ENCODE measurements around the gene KCND1. TPM values are rescaled to one million over a fixed set of nuclear protein-coding genes. Genes with fewer than 3 reads are reported as not detected.

KCND1 gene
- polyA plus RNA-seq, 3 donors: 4.9 TPM; not detected in 2

- Histone ChIP-seq H3K9ac (ENCODE audit: insufficient read depth, low read length, poor library complexity, severe bottlenecking) (no peak overlapping the region), H2AFZ (ENCODE audit: insufficient read depth, low read depth, low read length, poor library complexity, severe bottlenecking) (no peak overlapping the region), H4K20me1 (ENCODE audit: insufficient read depth, low read length) (peaks cover 5% of the 10 kb centered on the region), H3K4me2 (replicated peaks; ENCODE audit: extremely low read depth, low read length, poor library complexity, severe bottlenecking) (peak overlapping the region; percentile 14), H3K79me2 (ENCODE audit: insufficient read depth, low read length) (no peaks in the 10 kb centered on the region), H3K4me3 (replicated peaks in 1 of 3; ENCODE audit: low read depth in 2 of 3, low read length in 3 of 3) (peak overlapping the region in 1 of 3 experiments; percentile 14), H3K27ac (ENCODE audit: low read depth in 1 of 2, low read length in 2 of 2) (no peak overlapping the region), H3K4me1 (ENCODE audit: control insufficient read depth in 1 of 2, insufficient read depth in 2 of 2, low read length in 2 of 2) (peaks cover 10 to 11% of the 10 kb centered on the region in 2 donors), H3K9me3 (replicated peaks in 1 of 2; ENCODE audit: control insufficient read depth in 1 of 2, insufficient read depth in 1 of 2, low read length in 2 of 2) (no peaks in the 10 kb centered on the region), H3K27me3 (ENCODE audit: control insufficient read depth in 2 of 2, insufficient read depth in 2 of 2, low read length in 2 of 2) (peaks cover 0 to 8% of the 10 kb centered on the region in 2 donors), H3K36me3 (replicated peaks in 1 of 2; ENCODE audit: control insufficient read depth in 1 of 2, insufficient read depth in 2 of 2, low read length in 2 of 2) (peaks cover 32 to 35% of the 10 kb centered on the region in 2 donors)
- Mint-ChIP-seq H3K36me3 (peaks cover 24 to 31% of the 10 kb centered on the region in 2 donors), H3K27me3 (ENCODE audit: low read depth in 3 of 3) (peaks cover 2 to 19% (median 7%) of the 10 kb centered on the region in 3 donors), H3K4me3 (peak overlapping the region; percentile 39 to 43), H3K9me3 (no peaks in the 10 kb centered on the region), H3K4me1 (peaks cover 9% of the 10 kb centered on the region), H3K27ac (no peak overlapping the region)
- peak; percentile 61 for TF ChIP-seq CTCF (IDR thresholded peaks at IDR 0.05)
- DNase-seq: peak in 2 of 3 donors; percentile 25 to 30
- WGBS (ENCODE audit: insufficient coverage): 67% methylated on average over 2 of the region's 13 CpGs
- intact Hi-C loops (cut with micrococcal nuclease): no loop called here
Observed at GRCh38 chrX:48972220-48973164, 848 bp upstream of the KCND1 start.

GRCh38 chrX:48969471-48969870 lies 2.2 kb downstream of the KCND1 start:
- Mint-ChIP-seq H3K36me3 (peaks cover 6 to 10% of the 10 kb centered on the region in 2 donors), H3K4me3 (no peak overlapping the region), H3K9me3 (no peaks in the 10 kb centered on the region), H3K27me3 (ENCODE audit: low read depth in 3 of 3) (peaks cover 2 to 19% (median 11%) of the 10 kb centered on the region in 3 donors), H3K4me1 (peaks cover 9% of the 10 kb centered on the region), H3K27ac (no peak overlapping the region)
- WGBS (ENCODE audit: insufficient coverage): 94% methylated on average over 10 of the region's 28 CpGs
- Histone ChIP-seq H4K20me1 (ENCODE audit: insufficient read depth, low read length) (peaks cover 5% of the 10 kb centered on the region), H3K4me1 (ENCODE audit: control insufficient read depth in 1 of 2, insufficient read depth in 2 of 2, low read length in 2 of 2) (peaks cover 10 to 11% of the 10 kb centered on the region in 2 donors), H3K9me3 (replicated peaks in 1 of 2; ENCODE audit: control insufficient read depth in 1 of 2, insufficient read depth in 1 of 2, low read length in 2 of 2) (no peaks in the 10 kb centered on the region), H3K79me2 (ENCODE audit: insufficient read depth, low read length) (no peaks in the 10 kb centered on the region), H3K9ac (ENCODE audit: insufficient read depth, low read length, poor library complexity, severe bottlenecking) (no peak overlapping the region), H3K36me3 (replicated peaks in 1 of 2; ENCODE audit: control insufficient read depth in 1 of 2, insufficient read depth in 2 of 2, low read length in 2 of 2) (peaks cover 6 to 9% of the 10 kb centered on the region in 2 donors), H3K27me3 (ENCODE audit: control insufficient read depth in 2 of 2, insufficient read depth in 2 of 2, low read length in 2 of 2) (peaks cover 0 to 8% of the 10 kb centered on the region in 2 donors), H3K4me2 (replicated peaks; ENCODE audit: extremely low read depth, low read length, poor library complexity, severe bottlenecking) (no peak overlapping the region), H3K27ac (ENCODE audit: low read depth in 1 of 2, low read length in 2 of 2) (no peak overlapping the region), H3K4me3 (replicated peaks in 1 of 3; ENCODE audit: low read depth in 2 of 3, low read length in 3 of 3) (no peak overlapping the region), H2AFZ (ENCODE audit: insufficient read depth, low read depth, low read length, poor library complexity, severe bottlenecking) (no peak overlapping the region)
- no peak for DNase-seq
- no peak for TF ChIP-seq CTCF (IDR thresholded peaks at IDR 0.05)
- intact Hi-C loops (cut with micrococcal nuclease): loop anchor here in 1 of 2 donors (10.0 kb wide), 1 partner anchor 65 kb away; no protein-coding TSS in a partner anchor
